Lung (tissue), 12 donors: ENCODE measurements around the gene ERO1B. TPM values are rescaled to one million over a fixed set of nuclear protein-coding genes. Genes with fewer than 3 reads are reported as not detected.

Experiments used
- ATAC-seq: fragments of 200-7000 bp; cut with Tn5 transposase; one replicate; pipeline ENCODE4 v1.9.1; 2020; ENCODE audit warnings: moderate number of reproducible peaks; ENCODE audit not compliant: insufficient read depth, low FRiP score
- DNase-seq, 3 donors: peaks; one replicate each; pipeline ENCODE4 v3.0.0-alpha.2; 2013 to 2017
- H3K27ac ChIP-seq, 2 donors: one replicate each; pipeline ENCODE4 v1.5.1; 2013; ENCODE audit warnings: mild to moderate bottlenecking in 2 of 2, moderate library complexity in 2 of 2, control low read depth in 1 of 2, inconsistent platforms in 1 of 2, low read depth in 1 of 2, low read length in 1 of 2
- H3K27me3 ChIP-seq, 3 donors: one replicate each; pipeline ENCODE4 v1.5.1; 2013; ENCODE audit warnings: low read length in 2 of 3; ENCODE audit not compliant: control insufficient read depth in 3 of 3, insufficient read depth in 3 of 3
- H3K36me3 ChIP-seq, 4 donors: one replicate each; pipeline ENCODE4 v1.5.1; 2013; ENCODE audit warnings: low read length in 4 of 4, mild to moderate bottlenecking in 1 of 4, moderate library complexity in 1 of 4; ENCODE audit not compliant: control insufficient read depth in 4 of 4, insufficient read depth in 4 of 4
- H3K4me1 ChIP-seq, 5 donors: one replicate each; pipeline ENCODE4 v1.5.1; 2013; ENCODE audit warnings: low read length in 5 of 5, mild to moderate bottlenecking in 2 of 5, moderate library complexity in 1 of 5; ENCODE audit not compliant: control insufficient read depth in 5 of 5, insufficient read depth in 5 of 5
- H3K4me3 ChIP-seq: one replicate; pipeline ENCODE4 v1.5.1; 2013; ENCODE audit warnings: mild to moderate bottlenecking, control low read depth, moderate library complexity
- H3K9ac ChIP-seq, 2 donors: one replicate each; pipeline ENCODE4 v1.5.1; 2013; ENCODE audit warnings: low read length in 2 of 2, control low read depth in 1 of 2; ENCODE audit not compliant: insufficient read depth in 1 of 2
- H3K9me3 ChIP-seq, 4 donors: one replicate each; pipeline ENCODE4 v1.5.1; 2013; ENCODE audit warnings: low read length in 3 of 4, mild to moderate bottlenecking in 1 of 4, moderate library complexity in 1 of 4; ENCODE audit not compliant: control insufficient read depth in 4 of 4, insufficient read depth in 3 of 4
- WGBS, 2 donors: extraction: QIAGEN DNeasy Blood & Tissue Kit; methylation state at CpG; one replicate each; pipeline ENCODE4 v1.1.7; 2013; 5-methylcytosine and 5-hydroxymethylcytosine counted together
- polyA plus RNA-seq, 2 donors: library from polyadenylated mRNA; stranded (reverse); fragments of 200-250 nt; gene quantifications; one replicate each; pipeline ENCODE4 v1.2.1, GENCODE V29; 2013
- total RNA-seq, 2 donors: library from RNA; depleted of rRNA in 1 of 2; stranded (reverse); fragments of >200 nt in 1 of 2; gene quantifications; one replicate each; pipeline ENCODE4 v1.2.1, GENCODE V29; 2014 to 2021
- TF ChIP-seq, protein P1 (sequence below): IDR thresholded peaks from 2 replicates; pipeline ENCODE4 v1.5.1; 2012; ENCODE audit warnings: mild to moderate bottlenecking; ENCODE audit errors: control extremely low read depth, extremely low read depth
- donor health status: control.
- donor health status: control.
- donor health status: Bipolar disorder and iron deficiency.
- donor health status: healthy.
- donor health status: DM: yes; HTN: yes; CAD: no.

The ERO1B gene
- total and polyA plus RNA-seq, 4 donors: 2.7 to 15.3 (median 4.6) TPM

- WGBS, 2 donors: 89 to 96% methylated on average over 3 of the region's 3 CpGs
Observed at GRCh38 chr1:236181059-236181458, 100.7 kb downstream of the ERO1B start.

GRCh38 chr1:236179634-236180033, 102.1 kb downstream of the ERO1B start:
- no peak for ATAC-seq
- TF ChIP-seq, protein P1, sequence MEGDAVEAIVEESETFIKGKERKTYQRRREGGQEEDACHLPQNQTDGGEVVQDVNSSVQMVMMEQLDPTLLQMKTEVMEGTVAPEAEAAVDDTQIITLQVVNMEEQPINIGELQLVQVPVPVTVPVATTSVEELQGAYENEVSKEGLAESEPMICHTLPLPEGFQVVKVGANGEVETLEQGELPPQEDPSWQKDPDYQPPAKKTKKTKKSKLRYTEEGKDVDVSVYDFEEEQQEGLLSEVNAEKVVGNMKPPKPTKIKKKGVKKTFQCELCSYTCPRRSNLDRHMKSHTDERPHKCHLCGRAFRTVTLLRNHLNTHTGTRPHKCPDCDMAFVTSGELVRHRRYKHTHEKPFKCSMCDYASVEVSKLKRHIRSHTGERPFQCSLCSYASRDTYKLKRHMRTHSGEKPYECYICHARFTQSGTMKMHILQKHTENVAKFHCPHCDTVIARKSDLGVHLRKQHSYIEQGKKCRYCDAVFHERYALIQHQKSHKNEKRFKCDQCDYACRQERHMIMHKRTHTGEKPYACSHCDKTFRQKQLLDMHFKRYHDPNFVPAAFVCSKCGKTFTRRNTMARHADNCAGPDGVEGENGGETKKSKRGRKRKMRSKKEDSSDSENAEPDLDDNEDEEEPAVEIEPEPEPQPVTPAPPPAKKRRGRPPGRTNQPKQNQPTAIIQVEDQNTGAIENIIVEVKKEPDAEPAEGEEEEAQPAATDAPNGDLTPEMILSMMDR: no peak
- H3K4me1 ChIP-seq: peaks cover 0 to 12% (median 0%) of the 10 kb centered on the region in 5 donors
- H3K27ac ChIP-seq: no peak overlapping the region
- H3K36me3 ChIP-seq: peaks cover 4 to 9% (median 6%) of the 10 kb centered on the region in 4 donors
- no peaks in the 10 kb centered on the region for H3K9me3 ChIP-seq
- no peak overlapping the region for H3K9ac ChIP-seq
- DNase-seq: no peak
- no peak overlapping the region for H3K4me3 ChIP-seq
- 92 to 94% methylated on average over 6 of the region's 6 CpGs for WGBS, 2 donors
- H3K27me3 ChIP-seq: no peaks in the 10 kb centered on the region

More at GRCh38 chr1:236181059-236181458, 100.7 kb downstream of the ERO1B start:
- peaks cover 0 to 8% (median 0%) of the 10 kb centered on the region in 5 donors for H3K4me1 ChIP-seq
- ATAC-seq: no peak
- no peak for DNase-seq
- no peaks in the 10 kb centered on the region for H3K9me3 ChIP-seq
- peaks cover 4 to 12% (median 6%) of the 10 kb centered on the region in 4 donors for H3K36me3 ChIP-seq
- no peak overlapping the region for H3K27ac ChIP-seq
- TF ChIP-seq, protein P1: no peak
- H3K9ac ChIP-seq: no peak overlapping the region
- H3K27me3 ChIP-seq: no peaks in the 10 kb centered on the region
- no peak overlapping the region for H3K4me3 ChIP-seq

DNA sequence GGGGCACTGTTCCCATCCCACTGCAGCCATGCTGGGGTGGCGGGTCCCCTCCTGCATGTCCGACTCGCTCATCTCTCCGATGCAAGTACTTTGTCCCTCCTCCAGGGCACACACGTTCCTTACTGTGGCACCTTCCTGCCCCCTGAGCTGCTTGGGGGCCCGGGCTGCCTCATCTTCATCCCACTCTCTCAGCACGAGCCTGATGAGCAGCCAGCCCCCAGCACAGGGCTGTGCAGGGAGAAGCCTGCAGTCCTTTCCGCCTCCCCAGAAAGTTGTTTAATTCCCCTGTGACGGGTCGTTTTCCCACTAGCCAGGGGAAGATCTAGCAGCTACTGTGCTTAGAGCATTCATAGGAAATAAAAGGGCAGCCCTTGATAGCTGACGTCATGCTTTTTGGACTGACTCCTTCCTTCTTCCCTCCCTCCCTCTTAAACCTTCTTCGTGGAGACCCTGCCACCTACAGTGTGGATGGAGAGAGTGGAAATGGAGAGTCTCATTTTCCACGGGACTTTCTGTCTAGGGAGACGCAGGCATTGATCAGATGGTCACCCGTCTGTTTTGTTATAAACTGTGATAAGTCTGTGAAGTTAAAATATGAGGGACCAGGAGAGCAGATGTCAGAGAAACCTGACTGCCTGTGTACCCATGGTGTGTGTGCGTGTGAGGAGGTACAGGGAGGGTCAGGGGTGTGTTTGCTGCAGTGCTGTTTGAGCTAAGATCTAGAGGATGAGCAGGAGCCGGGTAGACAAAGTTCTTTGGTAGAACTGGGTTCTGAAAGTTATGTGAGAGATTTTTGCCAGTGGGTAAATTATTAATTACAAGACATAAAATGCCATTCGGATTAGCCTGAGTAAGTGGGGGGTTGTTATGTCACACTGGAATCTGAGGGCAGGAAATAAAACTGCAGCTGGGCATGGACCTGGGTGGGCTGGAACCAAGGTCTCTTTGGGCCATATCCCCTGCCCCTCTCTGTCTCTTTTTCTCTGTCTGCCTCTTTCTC, 105.1 kb downstream of the ERO1B start:
- Histone ChIP-seq H3K27me3 (no peaks in the 10 kb centered on the region), H3K27ac (no peak overlapping the region)
- WGBS, 2 donors: 64 to 79% methylated on average over 18 of the region's 18 CpGs

More for the DNA sequence above, 105.1 kb downstream of the ERO1B start:
- no peak for ATAC-seq
- peaks cover 0 to 12% (median 0%) of the 10 kb centered on the region in 5 donors for H3K4me1 ChIP-seq
- no peak overlapping the region for H3K4me3 ChIP-seq
- TF ChIP-seq, protein P1: no peak
- H3K36me3 ChIP-seq: peaks cover 2 to 6% (median 3%) of the 10 kb centered on the region in 4 donors
- H3K9me3 ChIP-seq: no peaks in the 10 kb centered on the region
- H3K9ac ChIP-seq: no peak overlapping the region
- DNase-seq: peak in 2 of 3 donors; percentile 56 to 67
